Stimulated activated CD8-positive, alpha-beta memory T cell treated with anti-CD3 and anti-CD28 coated beads, Interleukin-12 subunit alpha, Interleukin-12 subunit beta, amount 100 ng/mL, for 1 hour (primary cell): Measurements from ENCODE around the gene PLVAP.

Experiments used
- DNase-seq: peaks from one replicate; pipeline ENCODE4 v3.0.0-alpha.2; 2020; ENCODE audit warnings: low read depth

Gene PLVAP

DNA sequence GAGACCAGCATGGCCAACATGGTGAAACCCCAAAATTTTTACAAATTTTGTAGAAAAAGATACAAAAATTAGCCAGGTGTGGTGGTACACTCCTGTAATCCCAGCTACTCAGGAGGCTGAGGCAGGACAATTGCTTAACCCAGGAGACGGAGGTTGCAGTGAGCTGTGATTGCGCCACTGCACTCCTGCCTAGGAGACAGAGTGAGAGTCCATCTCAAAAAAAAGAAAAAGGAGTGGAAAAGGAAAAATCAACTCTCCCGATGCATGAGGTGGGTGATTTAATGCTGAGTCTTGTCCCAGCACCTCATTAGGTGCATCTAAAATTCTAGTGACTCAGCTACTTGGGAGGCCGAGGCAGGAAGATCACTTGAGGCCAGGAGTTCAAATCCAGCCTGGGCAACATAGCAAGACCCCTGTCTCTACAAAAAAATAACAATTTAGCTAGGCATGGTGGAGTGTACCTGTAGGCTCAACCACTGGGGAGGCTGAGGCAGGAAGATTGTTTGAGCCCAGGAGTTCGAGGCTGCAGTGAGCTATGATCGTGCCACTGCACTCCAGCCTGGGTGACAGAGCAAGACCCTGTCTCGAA, 20.0 kb downstream of the PLVAP start:
- DNase-seq: no peak

DNA sequence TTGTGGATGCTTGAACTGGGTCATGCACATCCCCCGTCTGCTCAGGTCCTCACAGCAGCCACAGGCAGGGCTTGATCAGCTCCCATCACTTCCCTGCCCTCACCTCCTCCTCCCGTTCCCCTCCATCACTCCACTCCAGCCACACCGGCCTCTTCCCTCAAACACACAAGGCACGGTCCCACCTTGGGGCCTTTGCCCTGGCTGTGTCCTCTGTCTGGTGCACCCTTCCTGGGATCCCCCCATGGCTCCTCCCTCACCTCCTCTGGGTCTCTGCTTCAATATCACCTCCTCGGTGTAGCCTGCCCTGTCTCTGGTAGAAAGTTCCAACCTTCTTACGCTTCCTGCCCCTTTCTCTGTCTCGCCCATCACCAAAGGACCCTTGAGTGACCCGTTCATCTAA, 23.8 kb downstream of the PLVAP start:
- no peak for DNase-seq

DNA sequence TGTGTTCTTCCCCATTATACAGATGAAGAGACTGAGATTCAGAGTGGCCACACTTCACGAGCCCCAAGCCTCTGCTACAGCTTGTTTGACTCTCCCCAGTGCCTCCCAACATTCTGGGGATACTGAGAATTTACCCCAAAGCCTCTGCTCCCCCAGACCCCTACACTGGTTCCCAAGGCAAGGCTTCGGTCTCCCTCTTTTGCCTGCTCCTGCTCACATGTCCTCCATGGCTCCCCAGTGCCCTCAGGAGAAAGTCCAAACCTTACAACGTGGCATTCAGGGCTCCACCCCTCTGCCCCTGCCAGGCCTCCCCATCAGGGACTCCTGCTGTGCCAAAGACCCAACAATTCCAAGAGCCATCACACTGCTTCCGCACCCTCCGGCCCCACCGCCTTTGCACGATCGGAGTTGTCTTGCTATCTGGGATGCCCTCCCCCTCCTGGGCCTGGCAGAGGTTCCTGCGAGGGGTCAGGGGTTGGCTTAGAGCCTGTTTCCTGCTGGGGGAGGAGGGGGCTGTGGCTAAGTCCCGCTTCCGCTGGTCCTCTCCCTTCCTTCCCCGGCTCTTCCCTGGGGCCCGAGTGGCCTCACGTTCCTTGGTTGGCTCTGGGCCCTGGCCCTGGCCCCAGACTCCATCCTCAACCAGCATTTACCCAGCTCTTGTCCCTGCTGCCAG, 24.4 kb downstream of the PLVAP start:
- no peak for DNase-seq

DNA sequence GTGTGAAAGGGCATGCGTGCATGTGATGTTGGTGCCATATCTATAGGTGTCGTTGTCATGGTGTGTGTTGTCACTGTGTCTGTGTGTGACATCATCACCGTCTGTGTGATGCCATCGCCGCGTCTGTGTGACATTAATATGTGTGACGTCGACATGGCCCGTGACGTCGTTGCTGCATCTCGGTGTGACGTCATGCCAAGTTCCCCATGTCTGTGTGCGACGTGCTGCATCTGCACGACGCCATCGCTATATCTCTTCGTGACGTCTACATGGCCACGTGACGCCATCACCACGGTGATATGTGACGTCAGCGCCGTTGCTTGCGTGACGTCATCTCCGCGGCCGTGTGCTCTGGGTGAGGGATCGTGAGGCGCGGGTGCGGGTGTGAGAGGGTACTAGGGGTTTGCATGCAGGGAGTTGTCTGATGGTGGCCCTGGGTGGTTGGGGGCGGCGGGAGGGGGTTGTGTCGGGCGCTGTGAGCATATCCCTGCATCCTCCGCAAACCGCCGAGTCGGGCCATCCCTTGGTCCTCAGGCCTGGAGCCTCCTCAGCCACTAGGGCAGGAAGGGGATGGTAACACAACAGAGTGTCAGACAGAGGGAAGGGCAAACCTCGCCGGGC, 25.2 kb downstream of the PLVAP start:
- no peak for DNase-seq

DNA sequence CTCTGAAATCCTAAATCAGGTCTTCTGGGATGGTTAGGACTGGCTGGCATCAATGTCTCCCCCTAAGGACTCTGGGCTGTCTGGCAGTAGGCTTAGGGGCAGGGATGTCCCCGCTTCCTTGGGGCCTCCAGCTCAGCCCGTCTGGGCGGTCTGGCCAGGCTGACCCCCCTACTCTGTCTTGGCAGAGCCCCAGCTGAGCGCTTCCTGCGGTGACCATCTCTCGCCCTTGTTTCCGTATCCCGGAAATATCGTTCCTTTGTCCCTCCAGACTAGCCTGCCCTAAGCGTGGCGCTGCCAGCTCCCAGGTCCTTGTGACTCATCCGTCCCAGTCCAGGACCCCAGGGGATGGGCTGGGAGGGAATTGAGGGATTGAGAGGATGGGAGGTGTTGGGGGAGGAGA, 28.4 kb downstream of the PLVAP start:
- DNase-seq: no peak

DNA sequence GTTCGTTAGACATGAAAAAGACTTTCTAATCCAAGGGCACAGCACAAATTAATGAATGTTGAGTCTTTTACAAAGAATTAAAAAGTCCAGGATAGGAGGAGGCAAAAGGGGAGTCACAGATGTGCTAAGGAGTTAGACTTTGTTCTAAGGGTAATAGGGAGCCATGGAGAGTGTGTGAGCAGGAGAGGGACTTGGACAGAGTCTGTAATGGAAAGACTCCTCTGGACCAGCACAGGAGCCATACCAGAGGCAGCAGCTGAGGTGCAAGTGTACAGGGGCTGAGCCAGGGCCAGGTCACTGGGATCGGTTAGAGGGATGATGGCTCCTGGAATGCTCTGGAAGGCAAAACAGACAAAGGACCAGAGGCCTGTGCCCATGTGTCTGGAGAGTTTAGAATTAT, 29.3 kb downstream of the PLVAP start:
- DNase-seq: no peak

DNA sequence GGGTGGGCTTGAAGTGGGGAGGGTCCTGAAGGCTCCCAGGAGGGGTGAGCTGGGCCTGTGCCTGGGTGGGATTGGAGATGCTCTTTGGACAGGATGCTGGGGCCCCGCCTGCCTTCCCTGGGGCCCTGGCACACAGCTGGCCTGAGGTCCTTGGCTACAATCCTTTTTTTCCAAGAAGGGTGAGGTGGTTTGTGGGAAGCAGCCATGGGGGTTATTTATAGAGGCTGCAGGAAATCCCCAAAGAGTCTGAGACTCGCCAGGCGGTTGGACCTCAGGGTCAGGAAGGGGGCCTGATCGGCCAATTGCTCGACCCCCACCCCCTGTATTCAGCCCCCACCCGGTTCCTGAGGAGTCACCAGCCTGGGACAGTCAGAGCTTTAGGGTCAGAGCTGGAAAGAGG, 29.8 kb downstream of the PLVAP start:
- DNase-seq: no peak

DNA sequence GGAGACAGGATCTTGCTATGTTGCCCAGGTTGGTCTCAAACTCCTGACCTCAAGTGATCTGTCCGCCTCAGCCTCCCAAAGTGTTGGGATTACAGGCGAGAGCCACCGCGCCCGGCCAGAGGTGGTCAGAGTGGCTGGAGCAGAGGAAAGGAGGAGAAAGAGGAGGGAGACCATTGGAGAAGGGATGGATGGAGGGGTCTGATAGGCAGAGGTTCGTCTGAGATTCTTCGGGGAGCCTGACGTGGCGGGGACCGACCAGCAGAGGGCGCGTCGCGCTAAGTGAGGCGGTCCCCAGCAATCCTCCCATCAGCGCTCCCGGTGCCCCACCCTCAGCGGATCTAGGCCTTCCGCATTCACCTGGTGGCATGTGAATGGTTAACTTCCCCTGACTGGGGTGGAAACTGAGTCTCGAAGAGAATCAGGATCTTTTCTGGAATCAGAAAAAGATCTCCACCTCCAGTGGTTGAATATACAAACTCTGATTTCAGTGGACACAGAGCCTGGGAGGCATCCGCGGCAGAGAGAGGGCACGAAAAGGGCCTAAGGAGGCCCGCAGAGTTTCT, 31.0 kb downstream of the PLVAP start:
- DNase-seq: peak; percentile 61

DNA sequence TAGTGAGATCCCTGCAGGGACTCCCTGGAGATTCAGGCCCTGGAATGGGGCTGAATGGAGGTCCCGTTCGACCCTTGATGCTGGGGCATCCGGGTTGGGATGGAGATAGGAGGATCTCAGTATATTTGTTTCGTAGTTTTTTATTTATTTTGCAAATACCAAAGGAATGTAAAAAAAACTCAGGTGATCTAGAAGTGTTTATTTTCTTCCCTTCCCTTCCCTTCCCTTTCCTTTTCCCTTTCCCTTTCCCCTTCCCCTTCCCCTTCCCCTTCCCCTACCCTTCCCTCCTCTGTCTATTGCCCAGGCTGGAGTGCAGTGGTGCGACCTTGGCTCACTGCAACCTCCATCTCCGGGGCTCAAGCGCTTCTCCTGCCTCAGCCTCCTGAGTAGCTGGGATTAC, 35.3 kb downstream of the PLVAP start:
- DNase-seq: no peak

DNA sequence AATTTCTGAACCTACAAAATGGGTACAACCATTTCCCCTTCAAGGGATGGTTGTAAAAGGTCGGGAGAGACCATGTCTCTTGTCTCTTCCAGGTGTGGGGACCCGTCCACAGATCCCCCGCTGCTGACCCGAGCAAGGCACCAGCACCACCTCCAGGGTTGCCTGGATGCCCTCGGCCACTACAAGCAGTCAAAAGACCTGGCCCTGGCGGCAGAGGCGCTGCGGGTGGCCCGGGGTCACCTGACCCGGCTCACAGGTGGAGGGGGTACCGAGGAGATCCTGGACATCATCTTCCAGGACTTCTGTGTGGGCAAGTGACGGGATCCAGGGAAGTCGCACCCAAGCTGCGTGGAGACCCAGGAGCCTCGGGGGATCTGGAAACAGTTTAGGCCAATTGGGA, 35.8 kb downstream of the PLVAP start:
- no peak for DNase-seq

DNA sequence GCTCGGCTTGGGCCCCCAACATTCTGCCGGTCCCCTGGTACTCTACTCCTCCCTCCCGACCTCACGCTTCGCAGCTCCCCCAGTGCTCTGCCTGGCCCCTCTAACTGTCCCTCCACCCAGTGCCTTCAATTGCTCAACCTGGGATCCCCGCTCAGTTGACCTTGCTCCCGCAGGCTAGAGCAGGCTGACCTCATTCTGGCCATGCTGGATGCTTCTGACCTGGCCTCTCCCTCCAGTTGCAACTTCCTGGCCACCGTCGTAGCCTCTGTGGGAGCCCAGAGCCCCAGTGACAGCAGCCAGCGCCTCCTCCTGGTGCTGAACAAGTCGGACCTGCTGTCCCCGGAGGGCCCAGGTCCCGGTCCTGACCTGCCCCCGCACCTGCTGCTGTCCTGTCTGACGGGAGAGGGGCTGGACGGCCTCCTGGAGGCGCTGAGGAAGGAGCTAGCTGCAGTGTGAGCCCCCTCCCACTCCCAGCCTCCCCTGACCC, 36.2 kb downstream of the PLVAP start:
- no peak for DNase-seq

DNA sequence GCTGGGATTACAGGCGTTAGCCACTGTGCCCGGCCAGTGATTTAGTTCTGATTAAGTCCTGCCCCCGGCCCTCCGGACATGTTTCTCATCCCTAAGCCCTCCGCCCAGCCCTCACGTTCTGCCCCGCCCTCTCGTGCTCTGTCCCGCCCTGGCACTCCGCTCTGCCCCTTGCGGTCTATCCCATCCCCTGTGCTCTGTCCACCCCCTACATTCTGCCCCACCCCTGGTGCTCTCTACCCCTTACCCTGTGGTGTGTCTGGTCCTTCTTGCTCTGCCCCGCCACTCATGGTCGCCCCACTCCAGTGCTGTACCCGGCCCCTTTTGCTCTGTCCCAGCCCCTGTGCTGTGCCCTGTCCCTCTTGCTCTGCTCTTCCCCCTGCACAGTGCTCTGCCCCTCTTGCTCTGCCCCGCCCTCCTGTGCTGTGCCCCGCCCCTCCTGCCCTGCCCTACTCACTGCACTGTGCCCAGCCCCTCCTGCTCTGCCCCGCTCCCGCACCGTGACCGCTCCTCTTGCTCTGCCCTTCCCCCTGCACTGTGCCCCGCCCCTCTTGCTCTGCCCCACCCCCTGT, 36.8 kb downstream of the PLVAP start:
- DNase-seq: no peak

DNA sequence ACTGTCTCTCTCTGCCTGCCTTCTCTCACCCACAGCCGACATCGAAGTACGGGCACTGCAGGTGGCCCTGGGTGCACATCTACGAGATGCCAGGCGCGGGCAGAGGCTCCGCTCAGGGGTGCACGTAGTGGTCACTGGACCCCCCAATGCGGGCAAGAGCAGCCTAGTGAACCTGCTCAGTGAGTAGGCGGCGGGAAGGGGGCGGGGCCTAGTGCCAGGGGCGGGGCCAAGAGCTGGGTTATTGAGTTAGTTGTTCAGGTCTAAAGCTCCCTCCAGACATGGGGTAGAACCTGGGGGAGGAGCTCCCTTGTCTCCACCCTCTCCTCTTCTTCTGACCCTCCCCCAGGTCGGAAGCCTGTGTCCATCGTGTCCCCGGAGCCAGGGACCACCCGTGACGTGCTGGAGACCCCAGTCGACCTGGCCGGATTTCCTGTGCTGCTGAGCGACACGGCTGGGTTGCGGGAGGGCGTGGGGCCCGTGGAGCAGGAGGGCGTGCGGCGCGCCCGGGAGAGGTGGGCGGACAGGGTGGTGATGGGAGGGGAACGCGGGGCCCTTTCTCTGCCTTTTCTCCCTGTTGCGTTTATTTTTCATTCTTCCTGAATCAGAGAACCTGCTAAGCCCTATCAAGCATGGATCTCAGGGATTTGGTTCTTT, 37.9 kb downstream of the PLVAP start:
- DNase-seq: no peak

DNA sequence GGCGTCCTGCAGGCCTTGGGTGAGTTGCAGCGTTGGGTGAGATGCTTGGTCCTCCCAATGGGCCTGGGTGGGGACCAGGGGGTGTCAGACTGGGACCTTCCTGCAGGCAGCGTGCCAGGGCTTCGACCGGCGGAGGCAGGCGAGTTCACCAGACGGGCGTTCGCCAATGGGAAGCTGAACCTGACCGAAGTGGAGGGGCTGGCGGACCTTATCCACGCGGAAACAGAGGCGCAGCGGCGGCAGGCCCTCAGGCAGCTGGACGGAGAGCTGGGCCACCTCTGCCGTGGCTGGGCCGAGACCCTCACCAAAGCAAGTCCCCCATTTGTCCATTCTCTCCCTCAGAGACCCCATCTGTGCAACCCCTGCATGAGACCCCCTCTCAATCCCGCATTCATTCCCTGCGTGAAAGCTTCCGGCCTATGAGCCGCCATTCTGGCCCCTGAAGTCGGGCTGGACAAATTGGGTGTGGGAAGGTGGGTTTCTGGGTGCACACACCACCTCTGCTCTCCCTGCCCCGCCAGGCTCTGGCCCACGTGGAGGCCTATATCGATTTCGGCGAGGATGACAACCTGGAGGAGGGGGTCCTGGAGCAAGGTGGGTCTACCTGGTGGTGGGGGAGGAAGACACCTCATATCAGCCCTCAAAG, 38.6 kb downstream of the PLVAP start:
- DNase-seq: no peak

DNA sequence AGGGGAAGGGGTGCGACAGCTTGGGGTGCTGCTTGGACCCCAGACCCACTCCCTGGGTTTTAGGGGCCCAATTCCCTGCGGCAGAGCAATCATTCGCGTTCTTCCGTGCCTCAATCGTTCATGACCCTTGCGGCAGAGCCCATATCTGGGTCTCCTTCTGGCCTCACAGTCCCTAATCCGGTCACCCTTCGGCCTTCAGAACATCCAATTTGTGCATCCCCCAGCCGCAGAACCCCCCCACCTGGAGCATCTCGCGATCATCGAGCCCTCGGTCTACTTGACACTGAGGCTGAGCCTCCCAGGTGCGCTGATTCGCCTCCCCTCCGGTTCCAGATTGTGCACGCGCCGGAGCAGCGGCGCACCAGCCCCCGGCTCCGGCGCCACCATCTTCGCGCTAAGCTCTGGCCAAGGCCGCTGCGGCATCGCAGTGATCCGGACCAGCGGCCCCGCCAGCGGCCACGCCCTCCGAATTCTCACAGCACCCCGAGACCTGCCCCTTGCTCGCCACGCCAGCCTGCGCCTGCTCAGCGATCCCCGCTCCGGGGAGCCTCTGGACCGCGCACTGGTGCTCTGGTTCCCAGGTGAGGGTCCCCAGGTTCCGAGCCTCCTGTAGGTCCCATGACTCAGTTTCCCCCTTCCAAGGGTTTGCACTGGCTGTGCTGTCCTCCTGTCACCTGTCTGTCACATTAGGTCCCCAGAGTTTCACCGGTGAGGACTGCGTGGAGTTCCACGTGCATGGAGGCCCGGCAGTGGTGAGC, 39.3 kb downstream of the PLVAP start:
- no peak for DNase-seq

DNA sequence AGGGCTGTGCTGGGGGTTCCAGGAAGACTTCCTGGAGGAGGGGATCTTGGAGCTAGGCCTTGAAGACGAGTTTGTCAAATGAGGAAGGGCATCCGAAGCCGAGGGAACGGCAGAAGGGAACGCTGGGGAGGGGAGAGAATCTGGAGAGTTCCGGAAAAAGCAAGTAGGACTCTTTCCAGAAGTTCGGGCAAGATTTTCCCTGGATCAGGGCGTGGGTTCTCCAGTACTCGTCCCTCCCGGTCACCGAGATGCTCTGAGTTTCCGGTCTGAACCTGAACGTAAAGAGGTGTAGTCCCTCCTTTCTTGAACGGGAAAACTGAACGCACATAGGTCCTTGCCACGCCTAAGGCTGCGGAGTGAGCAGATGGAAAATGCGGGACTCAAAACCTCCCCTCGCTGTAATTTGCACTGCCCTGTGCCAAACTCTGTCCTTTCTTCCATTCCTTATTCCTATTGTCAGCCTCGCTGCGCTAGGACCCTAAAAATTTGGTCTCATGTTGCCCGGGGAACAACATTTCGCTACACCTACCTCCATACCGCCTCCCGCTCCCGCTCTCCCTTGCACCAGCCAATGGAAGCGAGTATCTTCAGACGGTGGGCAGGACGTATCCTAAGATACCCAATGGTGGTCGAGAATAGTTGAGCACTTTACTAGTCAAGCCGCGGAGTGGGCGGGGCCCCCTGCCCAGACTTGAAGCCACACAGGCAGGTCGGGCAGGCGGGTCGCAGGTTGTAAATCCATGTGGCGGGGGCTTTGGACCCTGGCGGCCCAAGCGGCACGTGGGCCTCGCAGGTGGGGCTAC, 40.1 kb downstream of the PLVAP start, which contains the start of gene GTPBP3:
TSS of gene GTPBP3 (plus strand) at position 682 of the 803 bp plus-strand sequence. CDS start at position 741, 59 bp downstream.
- DNase-seq: peak; percentile 92

DNA sequence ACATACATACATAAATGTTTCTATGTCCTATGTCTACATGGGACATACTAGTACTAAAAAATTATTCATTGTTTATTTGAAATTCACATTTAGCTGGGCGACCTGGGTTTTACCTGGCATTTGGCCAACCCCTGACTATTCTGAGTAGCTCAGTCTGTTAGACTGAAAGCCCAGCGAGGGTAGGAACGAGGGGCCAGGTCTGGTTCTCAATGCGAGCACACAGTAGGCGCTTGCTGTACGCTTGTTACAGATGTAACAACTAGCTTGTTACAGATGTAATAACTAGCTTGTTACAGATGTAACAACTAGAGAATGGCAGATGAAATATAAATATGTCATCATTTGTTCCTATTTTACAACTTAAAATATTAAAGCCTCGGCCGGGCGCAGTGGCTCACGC, 41.6 kb downstream of the PLVAP start:
- no peak for DNase-seq

DNA sequence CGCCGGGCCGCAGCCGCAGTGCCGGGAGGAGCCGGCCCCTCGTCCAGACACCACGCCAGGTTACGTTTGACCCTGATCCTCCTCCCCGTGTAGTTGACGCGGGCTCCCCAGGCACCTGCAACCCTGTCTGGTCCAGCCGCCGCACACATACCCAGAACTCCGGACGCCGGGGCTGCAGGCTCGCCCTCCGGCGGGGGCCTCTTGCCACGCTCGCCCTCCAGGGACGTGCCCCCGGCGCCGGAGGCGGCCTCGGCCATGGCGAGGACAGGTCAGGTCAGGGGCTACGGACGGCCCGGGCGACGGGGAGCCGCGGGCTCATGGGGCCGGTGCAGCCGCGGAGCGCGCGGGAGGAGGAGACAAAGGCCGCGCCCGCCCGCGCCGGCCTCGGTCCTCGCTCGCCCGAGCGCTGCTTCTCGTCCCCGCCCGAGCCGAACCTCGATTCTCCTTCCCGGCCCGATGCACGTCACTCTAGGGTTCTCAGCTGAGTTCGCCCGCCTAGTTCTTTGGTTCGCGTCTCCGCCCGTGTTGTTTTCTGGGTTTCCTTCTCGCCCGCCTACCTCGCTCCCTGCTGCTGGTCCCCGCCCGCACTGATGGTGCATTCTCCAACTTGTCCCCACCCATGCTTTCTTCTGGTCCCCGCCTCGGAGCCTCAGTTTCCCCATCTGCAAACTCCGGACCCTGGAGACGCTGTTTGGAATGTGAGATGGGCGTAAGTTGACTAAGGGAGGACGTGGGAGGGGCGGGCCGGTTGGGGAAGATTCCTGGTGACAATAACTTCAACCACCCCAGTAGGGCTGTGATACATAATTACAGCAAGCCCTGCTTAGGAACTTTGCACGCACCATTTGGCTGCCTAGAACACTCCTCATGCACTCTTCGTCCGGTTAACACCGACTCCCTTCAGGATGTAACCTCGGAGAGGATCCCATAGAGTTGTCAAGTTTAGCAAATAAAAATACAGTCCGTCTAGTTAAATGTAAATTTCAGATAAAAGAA, 42.4 kb downstream of the PLVAP start, which contains the start of gene ANO8:
TSS of gene ANO8 (minus strand) at position 442 of the 996 bp plus-strand sequence. CDS start at position 257, 185 bp downstream.
- peak; percentile 91 for DNase-seq
